DND-41 (cell line): ENCODE data around the gene PDCD5.

Experiments
- ATAC-seq: fragments of 200-7000 bp; cut with Tn5 transposase; 3 replicates; pipeline ENCODE4 v1.9.1; 2021; ENCODE audit warnings: low read depth; ENCODE audit not compliant: insufficient read depth
- DNase-seq: peaks from one replicate; pipeline ENCODE4 v3.0.0-alpha.2; 2020
- H2AFZ ChIP-seq: 2 replicates; pipeline ENCODE4 v1.6.0; 2012; ENCODE audit warnings: low read depth, low read length
- H3K27ac ChIP-seq: 2 replicates; pipeline ENCODE4 v1.5.1; 2012; ENCODE audit warnings: low read length, inconsistent platforms
- H3K27me3 ChIP-seq: fragments of 200-600 bp; sonication (generic); 2 replicates; pipeline ENCODE4 v1.6.0; 2012; ENCODE audit warnings: low read length, mild to moderate bottlenecking, inconsistent platforms; ENCODE audit not compliant: insufficient read depth, poor library complexity
- H3K36me3 ChIP-seq: 2 replicates; pipeline ENCODE4 v1.5.1; 2012; ENCODE audit warnings: low read length, inconsistent platforms; ENCODE audit not compliant: insufficient read depth
- H3K4me1 ChIP-seq: 2 replicates; pipeline ENCODE4 v1.5.1; 2012; ENCODE audit warnings: mild to moderate bottlenecking, low read length; ENCODE audit not compliant: insufficient read depth
- H3K4me2 ChIP-seq: 2 replicates; pipeline ENCODE4 v1.6.0; 2012; ENCODE audit warnings: mild to moderate bottlenecking, moderate library complexity, low read length, inconsistent platforms; ENCODE audit not compliant: insufficient read depth
- H3K4me3 ChIP-seq, 2 experiments: fragments of 200-600 bp in 1 of 2; shearing (Covaris generic) in 1 of 2; 2 replicates each; pipeline ENCODE4 v1.5.1; 2012 to 2016; ENCODE audit warnings: inconsistent platforms in 2 of 2, low read length in 2 of 2, mild to moderate bottlenecking in 2 of 2, low read depth in 1 of 2, moderate library complexity in 1 of 2
- H3K79me2 ChIP-seq: 2 replicates; pipeline ENCODE4 v1.6.0; 2012; ENCODE audit warnings: low read length, inconsistent platforms; ENCODE audit not compliant: insufficient read depth
- H3K9ac ChIP-seq: 2 replicates; pipeline ENCODE4 v1.6.0; 2012; ENCODE audit warnings: low read depth, mild to moderate bottlenecking, inconsistent platforms, low read length, moderate library complexity
- H3K9me3 ChIP-seq: 2 replicates; pipeline ENCODE4 v1.5.1; 2012; ENCODE audit warnings: low read length, moderate library complexity, mild to moderate bottlenecking, inconsistent platforms; ENCODE audit not compliant: insufficient read depth, severe bottlenecking
- H4K20me1 ChIP-seq: 2 replicates; pipeline ENCODE4 v1.6.0; 2012; ENCODE audit warnings: low read length; ENCODE audit not compliant: insufficient read depth
- CTCF ChIP-seq: IDR thresholded peaks from 2 replicates; pipeline ENCODE4 v1.5.1; 2012; ENCODE audit warnings: borderline replicate concordance, low read length, moderate library complexity, mild to moderate bottlenecking; ENCODE audit not compliant: poor library complexity, severe bottlenecking; ENCODE audit errors: extremely low read depth
- EZH2 ChIP-seq: IDR thresholded peaks from 3 replicates; pipeline ENCODE4 v1.6.1; 2012; ENCODE audit warnings: borderline replicate concordance, low read depth, mild to moderate bottlenecking, moderate library complexity, low read length, inconsistent platforms; ENCODE audit not compliant: severe bottlenecking

Gene PDCD5

DNA sequence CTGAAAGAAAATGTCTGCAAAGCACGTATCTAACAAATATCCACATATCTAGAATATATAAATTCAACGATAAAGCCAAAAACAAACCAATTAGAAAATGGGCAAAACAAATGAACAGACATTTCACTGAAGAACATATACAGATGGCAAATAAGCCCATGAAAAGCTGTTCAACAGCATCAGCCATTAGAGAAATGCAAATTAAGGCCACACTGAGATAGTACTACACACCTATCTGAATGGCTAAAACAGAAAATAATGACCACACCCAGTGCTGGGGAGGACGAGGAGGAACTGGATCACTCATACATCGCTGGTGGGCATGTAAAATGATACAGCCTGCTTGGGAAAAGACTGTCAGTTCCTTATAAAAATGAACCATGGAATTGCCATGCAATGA lies 32.0 kb downstream of the PDCD5 start:
- H3K4me3 ChIP-seq, result no peak overlapping the region
- no peak overlapping the region for H2AFZ ChIP-seq
- H3K27ac ChIP-seq, result no peak overlapping the region
- no peaks in the 10 kb centered on the region for H4K20me1 ChIP-seq
- no peaks in the 10 kb centered on the region for H3K9me3 ChIP-seq
- DNase-seq (no peak), ATAC-seq (no peak)
- H3K27me3 ChIP-seq, result no peaks in the 10 kb centered on the region
- H3K4me2 ChIP-seq, result no peak overlapping the region
- H3K9ac ChIP-seq, result no peak overlapping the region
- H3K36me3 ChIP-seq, result peaks cover 67% of the 10 kb centered on the region
- H3K4me1 ChIP-seq, result no peaks in the 10 kb centered on the region
- H3K79me2 ChIP-seq, result no peaks in the 10 kb centered on the region
- TF ChIP-seq EZH2 (no peak), CTCF (no peak)

DNA sequence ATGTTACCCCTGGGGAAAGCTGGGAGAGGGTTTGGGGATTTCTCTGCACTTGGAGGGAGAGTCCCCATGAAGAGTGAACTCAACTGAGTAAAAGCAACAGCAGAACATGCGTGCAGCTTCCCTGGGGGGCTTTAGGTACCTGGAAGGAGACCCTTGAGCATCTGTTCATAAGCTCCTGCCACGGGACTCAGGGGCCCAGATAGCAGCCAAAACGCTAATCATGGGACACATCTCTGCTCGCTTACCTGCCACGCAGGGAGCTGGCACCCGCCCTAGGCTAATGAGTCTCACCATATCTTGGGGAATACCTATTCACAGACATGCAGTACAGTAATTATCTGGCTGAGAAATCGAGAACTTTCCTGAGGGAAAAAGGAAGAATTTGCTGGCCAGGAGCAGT lies 33.9 kb downstream of the PDCD5 start:
- no peak overlapping the region for H3K27ac ChIP-seq
- no peak overlapping the region for H3K4me2 ChIP-seq
- peaks cover 77% of the 10 kb centered on the region for H3K36me3 ChIP-seq
- TF ChIP-seq CTCF, result no peak
- DNase-seq (no peak), ATAC-seq (no peak)
- no peak overlapping the region for H3K4me3 ChIP-seq
- H3K27me3 ChIP-seq, result no peaks in the 10 kb centered on the region
- H2AFZ ChIP-seq, result no peak overlapping the region
- H4K20me1 ChIP-seq, result no peaks in the 10 kb centered on the region
- no peak overlapping the region for H3K9ac ChIP-seq
- H3K79me2 ChIP-seq, result no peaks in the 10 kb centered on the region
- H3K4me1 ChIP-seq, result no peaks in the 10 kb centered on the region
- no peaks in the 10 kb centered on the region for H3K9me3 ChIP-seq

DNA sequence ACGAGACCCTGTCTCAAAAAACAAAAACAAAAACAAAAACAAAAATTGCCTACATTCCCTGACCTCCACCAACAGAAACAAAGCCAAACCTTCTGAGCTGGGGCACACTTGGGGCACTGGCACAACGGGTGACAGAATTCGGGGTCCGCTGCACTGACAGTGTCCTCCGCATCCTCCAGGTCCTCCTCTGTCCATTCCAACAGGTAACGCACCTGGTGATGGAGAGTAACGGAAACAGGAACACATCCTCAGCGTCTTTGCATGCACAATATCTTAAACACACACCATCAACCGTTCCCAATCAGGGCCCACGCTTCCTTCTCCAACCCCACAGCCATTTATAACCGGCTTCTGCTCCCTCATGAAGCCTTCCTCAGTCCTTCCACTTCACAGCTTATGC lies 34.6 kb downstream of the PDCD5 start:
- Histone ChIP-seq H3K4me1 (no peaks in the 10 kb centered on the region), H3K4me3 (no peak overlapping the region), H3K36me3 (peaks cover 79% of the 10 kb centered on the region), H3K4me2 (no peak overlapping the region), H3K27ac (no peak overlapping the region), H3K79me2 (no peaks in the 10 kb centered on the region), H2AFZ (no peak overlapping the region), H3K27me3 (no peaks in the 10 kb centered on the region), H3K9me3 (no peaks in the 10 kb centered on the region), H4K20me1 (no peaks in the 10 kb centered on the region), H3K9ac (no peak overlapping the region)
- ATAC-seq (no peak), DNase-seq (no peak)
- TF ChIP-seq EZH2 (no peak), CTCF (no peak)

DNA sequence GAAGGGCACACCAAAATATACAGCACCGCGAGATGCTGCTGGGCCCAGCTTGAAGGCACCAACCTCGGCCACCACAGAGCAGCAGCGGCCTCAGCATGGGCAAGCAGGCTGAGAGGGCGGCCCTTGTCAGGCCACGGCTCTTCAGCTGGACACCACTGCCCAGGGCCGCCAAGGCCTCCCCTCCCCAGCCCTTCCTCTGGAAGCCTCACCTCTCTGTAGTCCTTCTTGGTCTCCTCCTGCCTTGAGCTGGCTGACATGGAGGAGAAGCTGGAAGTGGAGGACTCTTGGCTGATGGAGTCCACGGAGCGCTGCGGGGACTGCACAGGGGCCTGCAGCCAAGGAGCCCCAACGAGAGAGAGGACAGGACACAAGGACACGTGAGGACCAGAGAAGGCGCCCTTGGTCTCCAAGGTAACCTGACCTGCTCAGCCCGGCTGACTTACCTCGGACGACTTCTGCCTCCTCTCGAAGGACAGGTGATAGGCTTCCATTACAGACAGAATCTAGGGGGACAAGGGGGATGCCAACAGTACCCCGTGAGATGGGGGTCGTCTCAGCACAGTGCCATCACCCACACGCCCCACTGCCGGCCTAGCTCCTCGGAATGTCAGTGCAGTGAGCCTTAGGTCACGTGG lies 38.2 kb downstream of the PDCD5 start:
- no peak for ATAC-seq
- no peaks in the 10 kb centered on the region for H3K4me1 ChIP-seq
- no peaks in the 10 kb centered on the region for H3K79me2 ChIP-seq
- H3K27ac ChIP-seq, result no peak overlapping the region
- peaks cover 80% of the 10 kb centered on the region for H3K36me3 ChIP-seq
- H3K27me3 ChIP-seq, result no peaks in the 10 kb centered on the region
- no peak overlapping the region for H3K9ac ChIP-seq
- TF ChIP-seq CTCF (no peak), EZH2 (no peak)
- H3K4me3 ChIP-seq, result no peak overlapping the region
- H4K20me1 ChIP-seq, result no peaks in the 10 kb centered on the region
- no peak overlapping the region for H3K4me2 ChIP-seq
- H2AFZ ChIP-seq, result no peak overlapping the region
- DNase-seq, result no peak
- H3K9me3 ChIP-seq, result no peaks in the 10 kb centered on the region
